PFSK-1 (cell line): ENCODE measurements around the gene PLEKHG2.

Source experiments
- FOXP2 ChIP-seq: optimal IDR thresholded peaks from 2 replicates; pipeline ENCODE3; 2011; ENCODE audit warnings: borderline replicate concordance, control low read depth, inconsistent platforms; ENCODE audit not compliant: insufficient read depth; ENCODE audit errors: extremely low read length, extremely low read depth
- POLR2AphosphoS5 ChIP-seq: IDR thresholded peaks from 2 replicates; pipeline ENCODE4 v1.6.1; 2012; ENCODE audit warnings: low read depth, mild to moderate bottlenecking, control low read depth, low read length, moderate library complexity
- REST ChIP-seq, 2 experiments: IDR thresholded peaks; 2 replicates each; pipeline versions ENCODE4 v1.6.1 to v1.8.0; 2011 to 2012; ENCODE audit warnings: low read depth in 2 of 2, low read length in 2 of 2, control low read depth in 1 of 2, inconsistent platforms in 1 of 2, mild to moderate bottlenecking in 1 of 2, moderate library complexity in 1 of 2; ENCODE audit not compliant: insufficient read depth in 1 of 2
- SIN3A ChIP-seq: IDR thresholded peaks from 2 replicates; pipeline ENCODE4 v1.6.1; 2012; ENCODE audit warnings: mild to moderate bottlenecking, low read length, moderate library complexity, borderline replicate concordance; ENCODE audit not compliant: insufficient read depth
- TAF1 ChIP-seq: IDR thresholded peaks from 2 replicates; pipeline ENCODE4 v1.6.1; 2012; ENCODE audit warnings: low read length, control low read depth, borderline replicate concordance; ENCODE audit not compliant: insufficient read depth

The PLEKHG2 gene

GRCh38 chr19:39423258-39424086 is 11.0 kb downstream of the PLEKHG2 start:
- no peak for TF ChIP-seq REST (IDR thresholded peaks at IDR 0.05; ENCODE audit: insufficient read depth in 1 of 2, low read depth in 2 of 2, low read length in 2 of 2)

- TF ChIP-seq FOXP2 (no peak), SIN3A (no peak), REST (IDR thresholded peaks at IDR 0.05; ENCODE audit: insufficient read depth in 1 of 2, low read depth in 2 of 2, low read length in 2 of 2) (no peak), TAF1 (no peak)
These were observed 12.5 kb downstream of the PLEKHG2 start for GRCh38 chr19:39424934-39425333.

- TF ChIP-seq TAF1 (no peak), FOXP2 (no peak), POLR2AphosphoS5 (no peak; the same call in 1 of the 2 replicates), REST (IDR thresholded peaks at IDR 0.05; ENCODE audit: insufficient read depth in 1 of 2, low read depth in 2 of 2, low read length in 2 of 2) (no peak), SIN3A (no peak)
These were observed 13.3 kb downstream of the PLEKHG2 start for GRCh38 chr19:39425744-39426143.

GRCh38 chr19:39426170-39426569 is 13.7 kb downstream of the PLEKHG2 start:
- no peak for TF ChIP-seq REST (IDR thresholded peaks at IDR 0.05; ENCODE audit: insufficient read depth in 1 of 2, low read depth in 2 of 2, low read length in 2 of 2)
- TF ChIP-seq POLR2AphosphoS5 = no peak
- TF ChIP-seq FOXP2 = no peak
- TF ChIP-seq TAF1 = no peak
- TF ChIP-seq SIN3A = no peak

GRCh38 chr19:39427707-39428106 is 15.2 kb downstream of the PLEKHG2 start:
- TF ChIP-seq POLR2AphosphoS5 (no peak), TAF1 (no peak), SIN3A (no peak), FOXP2 (no peak), REST (IDR thresholded peaks at IDR 0.05; ENCODE audit: insufficient read depth in 1 of 2, low read depth in 2 of 2, low read length in 2 of 2) (no peak)
